HG02981 (cell line): ENCODE results near the gene PREX1.
"Not testable (repeated sequence)": the region's sequence is repeated elsewhere in the genome, so short reads cannot be mapped to it uniquely, and the experiment has no call there.

Experiments
- ATAC-seq: cut with Tn5 transposase; IDR thresholded peaks from one replicate; pipeline ENCODE4 v1.9.1; 2021; ENCODE audit warnings: mild to moderate bottlenecking, moderate library complexity; ENCODE audit not compliant: unreplicated experiment

PREX1 gene

DNA sequence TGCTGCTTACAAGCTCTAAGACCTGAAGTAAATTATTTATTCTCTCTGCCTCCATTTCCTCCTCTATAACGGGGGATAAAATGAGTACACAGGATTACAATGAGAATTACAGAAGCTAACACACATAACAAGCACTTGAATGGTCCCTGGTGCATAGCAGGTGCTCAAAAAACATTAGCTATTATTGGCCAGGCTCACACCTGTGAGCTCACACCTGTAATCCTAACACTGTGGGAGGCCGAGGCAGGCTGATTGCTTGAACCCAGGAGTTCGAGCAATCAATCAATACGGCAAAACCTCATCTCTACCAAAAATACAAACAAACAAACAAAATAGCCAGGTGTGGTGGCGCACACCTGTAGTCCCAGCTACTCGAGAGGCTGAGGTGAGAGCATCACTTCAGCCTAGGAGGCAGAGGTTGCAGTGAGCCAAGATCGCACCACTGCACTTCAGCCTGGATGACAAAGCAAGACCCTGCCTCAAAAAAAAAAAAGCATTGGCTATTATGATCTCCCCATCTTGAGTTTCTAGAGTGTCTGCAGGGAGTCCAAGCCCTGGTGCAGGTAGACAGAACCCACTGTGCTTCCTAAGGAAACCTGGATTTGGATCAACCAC, 68.1 kb downstream of the PREX1 start:
- no peak for ATAC-seq

DNA sequence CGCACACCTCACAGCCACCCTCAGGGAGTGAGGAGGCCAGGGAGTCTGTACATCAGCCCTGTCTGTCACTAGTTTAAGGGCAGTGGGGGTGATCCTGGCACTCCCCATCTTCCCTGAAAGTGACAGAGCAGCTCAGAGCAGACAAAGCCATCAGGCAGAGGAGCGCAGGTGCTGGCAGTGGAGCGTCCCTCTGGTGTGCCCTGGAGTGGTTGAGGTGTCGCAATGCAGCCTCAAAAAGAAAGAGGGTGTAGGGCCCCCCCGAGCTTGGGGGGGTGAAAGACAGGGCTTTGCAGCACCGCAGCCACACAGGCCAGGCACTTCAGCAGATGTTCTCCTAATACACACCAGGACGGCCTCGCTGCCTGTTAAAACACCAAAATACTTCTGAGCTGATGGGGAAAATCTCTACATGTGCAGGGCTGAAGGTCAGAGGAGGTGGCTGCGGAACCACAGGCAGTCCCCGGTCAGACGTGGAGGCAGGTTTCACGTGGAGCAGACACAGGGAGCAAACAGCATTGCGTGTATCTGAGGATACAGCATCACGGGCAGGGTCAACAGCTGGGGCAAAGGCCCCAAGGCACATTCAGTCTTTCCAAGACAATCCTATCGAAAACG, 69.5 kb downstream of the PREX1 start:
- ATAC-seq, result no peak

DNA sequence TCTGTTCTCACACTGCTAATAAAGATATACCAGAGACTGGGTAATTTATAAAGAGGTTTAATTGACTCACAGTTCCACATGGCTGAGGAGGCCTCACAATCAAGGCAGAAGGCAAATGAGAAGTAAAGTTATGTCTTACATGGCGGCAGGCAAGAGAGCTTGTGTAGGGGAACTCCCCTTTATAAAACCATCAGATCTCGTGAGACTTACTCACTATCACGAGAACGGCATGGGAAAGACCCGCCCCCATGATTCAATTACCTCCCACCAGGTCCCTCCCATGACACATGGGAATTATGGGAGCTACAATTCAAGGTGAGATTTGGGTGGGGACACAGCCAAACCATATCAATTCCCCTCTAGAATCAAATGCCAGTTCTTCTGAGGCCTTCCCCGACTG, 71.0 kb downstream of the PREX1 start:
- ATAC-seq, result not testable (repeated sequence)

DNA sequence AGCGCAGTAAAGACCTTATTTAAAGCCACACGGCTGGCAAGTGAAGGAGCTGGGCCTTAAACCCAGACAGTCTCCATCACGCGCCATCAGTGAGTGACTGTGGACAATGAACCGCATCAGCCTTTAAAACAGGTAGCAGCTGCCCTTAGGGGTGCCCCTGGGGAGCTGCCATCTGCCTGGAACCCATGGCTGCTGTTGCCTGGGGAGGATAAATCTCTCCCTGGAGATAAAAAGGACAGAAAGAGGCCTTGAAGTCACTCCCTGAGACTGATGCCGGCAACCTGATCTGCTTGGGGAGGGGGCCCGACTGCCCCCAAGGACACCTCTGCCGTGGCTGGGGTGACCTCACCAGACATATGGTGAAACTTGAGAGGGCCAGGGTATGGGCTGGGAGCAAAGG, 73.5 kb downstream of the PREX1 start:
- ATAC-seq, result no peak

DNA sequence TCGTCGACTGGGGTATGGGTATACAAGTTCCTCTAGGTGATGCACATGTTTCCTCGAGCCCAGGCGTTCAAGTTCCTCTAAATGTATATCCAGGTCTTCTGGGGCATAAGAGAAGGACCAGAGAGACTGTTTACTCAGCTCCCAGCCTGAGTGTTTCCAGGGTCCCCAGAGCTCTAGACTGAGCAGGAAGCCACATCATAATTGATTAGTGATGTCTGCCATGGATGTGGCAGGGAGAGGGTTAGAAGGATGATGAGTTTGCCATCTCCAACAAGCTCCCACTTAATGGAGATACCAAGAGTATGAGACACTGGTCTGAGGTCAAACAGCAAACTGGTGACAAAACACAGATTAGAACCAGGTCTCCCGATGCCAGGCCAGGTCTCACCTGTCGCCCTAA, 74.8 kb downstream of the PREX1 start:
- ATAC-seq, result no peak

DNA sequence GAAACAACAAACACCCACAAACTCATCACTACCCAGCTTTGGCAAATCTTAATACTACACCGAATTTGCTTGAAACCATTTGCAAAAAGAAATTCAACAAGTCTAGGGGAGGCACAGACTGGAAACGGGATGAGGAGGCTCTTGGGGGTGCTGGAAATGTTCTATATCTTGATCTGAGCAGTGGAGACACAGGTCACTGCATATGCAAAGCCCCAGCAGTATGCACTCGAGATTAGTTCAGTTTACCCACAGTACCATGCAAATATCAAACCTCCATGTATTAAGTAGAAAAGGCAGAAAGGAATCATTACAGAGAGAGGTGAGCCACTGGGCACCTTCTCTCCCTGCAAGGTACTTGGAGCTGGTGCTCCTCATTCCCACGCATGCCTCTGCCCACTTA, 75.9 kb downstream of the PREX1 start:
- no peak for ATAC-seq

DNA sequence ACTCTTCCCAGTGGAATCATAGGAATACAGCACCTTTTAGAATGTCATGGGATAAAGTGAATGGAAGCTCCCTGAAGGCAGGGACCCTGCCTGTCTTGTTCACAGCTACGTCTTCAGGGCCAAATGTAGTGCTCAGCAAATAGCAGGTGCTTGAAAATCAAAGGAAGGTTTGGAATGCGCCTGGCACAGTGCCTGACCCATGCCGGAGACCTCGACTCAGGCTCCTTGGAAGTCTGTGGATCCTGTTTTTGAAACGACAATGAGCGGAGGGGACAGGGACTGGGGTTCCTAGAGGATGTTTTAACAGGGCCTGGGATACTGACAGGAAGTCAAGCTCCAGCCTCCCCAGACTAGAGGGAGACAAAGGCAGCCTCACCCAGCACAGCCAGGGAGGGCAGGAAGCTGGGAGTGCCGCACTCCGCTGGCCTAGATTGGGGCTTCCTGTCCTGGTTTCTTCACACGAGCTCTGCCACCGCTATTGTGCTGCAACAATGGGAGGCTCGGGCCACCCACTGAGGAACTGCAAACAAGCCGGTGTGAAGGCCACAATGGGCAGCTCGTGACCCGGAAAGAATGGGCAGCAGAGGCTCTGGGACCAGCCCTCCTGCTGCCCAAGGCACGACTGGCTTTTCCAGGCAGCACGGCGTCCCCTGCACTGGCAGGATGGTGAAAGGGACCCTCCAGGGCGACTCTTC, 76.7 kb downstream of the PREX1 start:
- no peak for ATAC-seq

DNA sequence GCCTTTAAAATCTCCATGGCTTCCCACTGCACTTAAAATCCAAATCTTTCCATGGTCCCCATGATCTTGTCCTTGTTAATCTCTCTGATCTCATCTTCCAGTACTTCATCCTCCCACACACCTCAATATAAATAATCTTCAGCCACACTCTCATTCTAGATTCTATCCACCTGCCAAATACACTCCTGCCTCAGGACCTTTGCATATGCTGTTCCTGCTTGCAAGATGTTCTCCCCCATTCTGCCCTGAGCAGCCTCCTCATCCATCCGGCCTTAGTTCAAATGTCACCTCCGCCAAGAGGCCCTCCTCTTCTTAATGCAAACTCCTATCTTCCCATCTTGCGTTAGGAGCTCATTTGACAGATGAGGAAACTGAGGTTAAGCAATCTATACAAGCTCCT, 77.4 kb downstream of the PREX1 start:
- no peak for ATAC-seq

DNA sequence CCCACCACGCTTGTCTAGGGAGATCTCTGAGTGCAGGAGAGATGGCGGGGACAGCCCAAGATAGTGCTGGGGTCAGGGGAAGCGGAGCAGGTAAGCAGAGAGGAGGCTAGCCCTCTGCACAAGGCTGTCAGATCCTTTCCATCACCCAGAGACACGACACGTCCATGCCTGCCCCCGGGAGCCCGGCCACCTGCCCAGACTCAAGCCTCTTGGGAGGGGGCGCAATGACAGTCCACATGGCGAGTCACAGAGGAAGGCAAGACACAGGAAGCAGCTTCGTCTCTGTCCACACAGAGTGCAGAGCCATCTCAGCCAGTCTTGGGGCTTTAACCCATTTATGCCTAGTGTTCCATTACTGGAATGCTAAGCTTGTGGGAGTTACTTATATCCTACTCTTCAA, 78.4 kb downstream of the PREX1 start:
- ATAC-seq, result no peak

DNA sequence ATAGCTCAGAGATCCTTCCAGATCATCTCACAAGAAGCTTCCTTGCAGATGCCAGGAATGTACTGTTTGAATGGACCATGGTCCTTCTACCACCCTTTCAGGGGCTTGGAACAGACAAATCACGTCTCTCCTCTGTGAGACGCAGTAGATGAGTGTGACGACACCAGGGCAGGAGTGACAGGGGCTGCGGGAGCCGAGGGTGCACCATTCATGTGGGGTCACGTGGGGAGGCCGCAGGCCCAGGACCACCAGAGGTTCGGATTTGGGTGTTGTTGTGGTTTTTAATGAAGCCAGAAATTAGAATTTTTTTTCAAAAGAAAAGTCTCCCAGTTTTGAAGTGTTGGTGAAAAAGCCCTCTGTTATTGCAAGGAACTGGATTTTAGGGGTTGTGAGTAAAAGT, 79.2 kb downstream of the PREX1 start:
- ATAC-seq, result no peak

DNA sequence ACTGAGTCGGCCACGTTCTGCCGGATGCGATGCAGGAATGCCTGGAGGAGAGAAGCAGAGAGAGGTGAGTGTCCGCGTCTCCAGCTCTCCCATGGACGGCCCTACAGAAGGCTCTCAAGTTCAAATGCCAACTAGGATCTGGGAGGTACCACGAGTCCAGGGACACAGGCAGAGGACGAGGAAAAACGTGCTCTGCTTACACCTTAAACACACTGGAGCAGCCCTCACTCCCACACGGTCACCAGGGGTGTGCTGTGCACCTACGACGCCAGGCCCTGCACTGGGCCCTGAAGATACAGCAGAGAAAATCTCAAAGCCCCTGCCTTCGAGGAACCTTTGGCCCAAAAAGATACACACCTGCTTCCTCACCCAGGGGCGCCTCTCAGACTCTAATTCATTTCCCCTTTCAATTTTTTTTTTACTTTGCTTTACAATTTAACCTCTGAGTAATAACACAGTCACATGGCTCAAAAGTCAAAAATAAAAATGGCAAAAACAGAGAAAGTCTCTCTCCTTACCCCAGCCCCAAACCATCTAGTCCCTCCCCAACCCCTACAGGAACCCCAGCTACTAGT, 79.9 kb downstream of the PREX1 start:
- ATAC-seq, result no peak

DNA sequence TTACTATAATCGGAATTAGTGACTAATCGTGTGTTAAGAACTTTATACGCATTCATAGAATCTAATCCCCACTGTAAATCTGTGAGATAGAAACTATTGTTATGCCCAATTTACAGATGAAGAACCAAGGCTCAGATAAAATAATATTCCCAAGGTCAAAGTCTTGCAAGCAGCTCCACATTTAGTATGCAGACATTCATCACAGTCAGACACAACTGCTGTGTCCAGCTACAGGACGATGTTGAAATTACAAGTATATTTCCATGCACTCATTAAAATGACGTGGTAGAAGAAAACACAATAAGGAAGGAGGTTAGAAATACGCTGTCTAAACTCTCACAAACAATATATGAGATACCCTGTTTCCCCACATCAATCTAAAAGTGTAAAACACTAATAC, 82.5 kb downstream of the PREX1 start:
- ATAC-seq, result no peak

DNA sequence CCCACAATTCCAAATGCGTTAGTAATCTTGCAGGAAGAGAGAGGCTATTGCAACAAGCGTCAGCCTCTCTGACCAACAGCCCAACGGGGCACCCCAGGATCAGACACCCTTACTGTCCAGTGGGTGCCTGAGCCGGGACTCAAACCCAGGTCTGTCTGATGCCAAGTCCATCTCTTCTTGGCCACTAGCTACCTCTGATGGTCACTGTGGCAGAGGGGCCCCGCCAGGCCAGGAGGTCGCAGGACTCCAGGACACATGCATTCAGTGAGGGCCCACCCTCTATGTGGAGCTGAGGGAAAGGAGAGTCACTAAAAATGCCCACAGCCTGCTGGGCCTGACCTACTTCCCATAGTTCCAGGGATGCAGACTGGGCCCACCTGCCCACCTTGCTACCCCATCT, 83.3 kb downstream of the PREX1 start:
- ATAC-seq, result no peak

DNA sequence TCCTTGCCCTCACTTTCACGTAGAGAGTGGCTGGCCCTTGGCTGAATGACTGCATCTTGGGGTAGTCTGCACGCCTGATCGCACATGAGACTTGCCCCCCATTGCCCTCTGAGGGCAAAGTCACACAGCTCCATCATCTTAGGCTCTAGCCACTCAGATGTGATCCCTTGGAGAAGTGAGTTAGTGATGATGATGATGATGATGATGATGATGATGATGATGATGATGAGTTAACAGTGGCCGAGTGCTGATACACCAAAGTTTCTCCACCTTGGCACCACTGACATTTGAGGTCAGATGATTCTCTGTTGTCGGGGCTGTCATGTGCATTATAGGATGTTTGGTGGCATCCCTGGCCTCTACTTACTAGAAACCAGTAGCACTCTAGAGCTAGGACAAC, 84.0 kb downstream of the PREX1 start:
- no peak for ATAC-seq

DNA sequence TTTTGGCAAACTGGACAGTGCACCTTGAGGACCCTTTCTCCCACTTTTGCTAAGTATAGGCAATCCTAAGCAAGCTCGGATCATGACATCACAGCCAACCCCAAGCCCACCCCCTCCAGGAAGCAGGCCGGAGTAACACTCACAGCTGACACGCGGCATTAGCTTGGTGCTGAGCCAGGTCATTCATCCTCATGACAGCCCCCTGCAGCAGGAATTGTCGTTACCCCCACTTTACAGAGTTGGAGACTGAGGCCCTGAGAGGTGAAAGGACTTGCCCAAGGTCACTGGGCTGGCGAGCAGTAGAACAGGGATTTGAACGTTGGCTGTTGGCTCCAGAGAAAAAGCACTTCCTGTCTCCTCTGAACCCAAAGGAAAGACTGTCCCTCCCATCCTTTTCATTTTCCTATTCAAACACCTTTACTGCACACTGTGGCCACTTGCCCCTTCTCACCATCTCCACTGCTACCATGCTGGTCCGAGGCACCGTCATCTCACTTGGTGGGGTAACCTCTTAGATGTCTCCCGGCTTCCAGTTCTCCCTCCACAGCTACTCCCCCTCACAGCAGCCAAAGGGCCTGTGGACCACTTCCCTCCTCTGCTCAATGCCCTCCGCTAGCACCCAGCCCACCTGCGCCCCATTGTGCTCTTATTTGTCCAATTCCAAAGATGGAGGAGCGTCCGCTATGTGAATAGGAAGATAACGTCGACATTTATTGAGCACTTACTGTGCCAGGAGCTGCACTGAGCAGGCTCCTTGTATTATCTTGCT, 84.7 kb downstream of the PREX1 start:
- ATAC-seq, result no peak

DNA sequence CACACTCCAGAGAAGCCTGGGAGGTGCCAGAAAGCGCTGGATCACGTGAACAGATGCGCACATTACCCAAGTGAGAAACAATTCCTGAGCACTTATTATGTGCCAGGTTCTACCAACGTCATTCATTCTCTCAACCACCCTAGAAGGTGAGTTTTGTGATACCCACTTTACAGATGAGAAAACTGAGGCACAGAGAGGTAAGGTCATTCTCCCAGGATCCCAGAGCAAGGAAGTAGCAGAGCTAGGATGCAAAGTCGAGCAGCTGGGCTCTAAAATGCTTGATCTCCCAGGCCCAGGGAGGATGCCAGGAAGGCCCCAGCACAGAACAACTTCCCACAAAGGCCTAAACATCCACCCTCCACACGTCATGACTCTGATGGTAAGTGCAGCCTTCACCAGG, 85.6 kb downstream of the PREX1 start:
- no peak for ATAC-seq

DNA sequence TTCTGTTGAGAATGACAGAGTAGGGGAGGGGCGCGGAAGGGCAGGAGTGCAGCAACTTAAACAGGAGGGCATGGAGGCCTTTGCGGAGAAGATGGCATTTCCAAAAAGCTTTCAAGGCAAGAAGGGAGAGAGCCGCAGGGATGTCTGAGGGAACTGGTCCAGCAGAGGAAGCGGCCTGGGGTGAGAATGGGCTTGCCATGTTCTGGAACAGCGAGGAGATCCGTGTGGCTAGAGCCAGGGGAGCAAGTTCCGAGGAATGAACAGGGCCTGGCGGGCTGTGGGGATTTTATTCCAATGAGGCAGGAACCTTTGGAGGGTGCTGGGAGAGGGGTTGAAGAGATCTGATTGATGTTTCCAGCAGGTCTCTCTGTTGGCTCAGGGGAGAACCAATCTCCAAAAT, 86.1 kb downstream of the PREX1 start:
- no peak for ATAC-seq

DNA sequence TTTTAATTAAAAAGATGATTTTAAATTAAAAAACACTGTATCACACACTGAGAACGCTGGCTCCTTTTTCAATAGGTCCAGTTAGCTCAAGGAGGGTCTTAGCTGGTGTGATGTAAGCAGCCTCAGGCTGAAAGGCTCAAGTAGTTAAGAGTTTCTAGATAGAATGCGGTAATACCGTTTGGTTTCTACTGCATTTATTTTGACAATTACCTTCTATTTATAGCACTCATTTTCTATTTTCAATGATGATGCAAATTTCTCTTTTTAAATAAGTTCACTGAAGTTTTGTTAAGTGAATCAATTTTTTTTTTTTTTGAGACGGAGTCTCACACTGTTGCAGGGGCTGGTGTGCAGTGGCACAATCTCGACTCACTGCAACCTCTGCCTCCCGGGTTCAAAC, 87.1 kb downstream of the PREX1 start:
- ATAC-seq, result no peak

DNA sequence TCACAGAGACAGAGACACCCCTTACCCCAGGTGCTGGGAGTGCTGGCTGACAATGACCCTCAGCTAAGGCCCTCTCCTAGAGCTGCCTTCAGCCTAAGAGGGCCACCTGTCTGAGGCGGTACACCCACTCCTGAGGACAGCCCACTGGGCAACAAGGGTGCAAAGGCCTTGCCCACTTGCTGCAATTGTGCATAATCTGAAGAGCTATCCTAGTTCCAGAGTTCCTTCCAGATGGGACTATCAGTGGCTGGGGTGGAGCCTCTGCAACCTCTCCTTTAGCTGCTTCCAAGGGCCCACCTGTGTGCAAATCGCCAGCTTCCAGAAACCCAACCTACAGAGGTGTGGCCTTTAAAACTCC, 87.5 kb downstream of the PREX1 start:
- ATAC-seq, result no peak

DNA sequence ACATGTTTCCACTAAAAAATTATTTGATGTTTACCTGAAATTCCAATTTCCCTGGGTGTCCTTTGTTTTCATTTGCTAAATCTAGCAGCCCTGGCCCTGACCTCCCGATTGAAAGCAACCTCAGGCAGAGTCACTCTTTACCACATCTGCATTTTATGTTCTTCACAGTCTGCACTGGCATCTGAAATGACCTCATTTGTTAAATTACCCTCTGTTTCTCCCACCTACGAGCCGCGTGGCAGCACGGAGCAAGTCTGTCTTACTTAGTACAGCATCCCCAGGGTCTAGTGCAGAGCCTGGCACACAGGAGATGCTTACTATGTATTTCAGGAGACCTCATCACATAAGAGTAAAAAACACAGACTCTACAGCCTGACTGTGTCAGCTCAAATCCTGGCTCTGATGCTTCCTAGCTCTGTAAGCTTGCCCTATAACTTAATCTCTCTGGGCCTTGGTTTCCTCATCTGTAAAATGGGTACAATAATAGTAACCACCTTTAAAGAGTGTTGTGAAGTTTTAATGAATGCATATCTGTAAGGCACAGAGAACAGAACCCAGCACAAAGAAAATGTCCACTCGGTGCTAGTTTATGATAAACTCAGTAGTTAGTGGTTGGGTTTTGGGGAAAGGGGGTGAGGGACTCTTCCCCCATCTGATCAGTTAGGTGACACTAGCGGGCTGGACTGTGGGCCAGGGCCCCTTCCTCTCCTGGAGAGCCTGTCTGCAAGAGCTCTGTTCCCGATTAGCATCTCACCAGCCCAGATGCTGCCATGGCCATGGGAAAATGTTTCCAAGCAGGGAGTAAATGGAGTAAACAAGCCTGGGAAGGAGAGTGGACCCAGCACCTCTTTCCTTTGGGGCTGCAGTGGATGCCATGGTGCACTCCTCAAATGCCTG, 88.2 kb downstream of the PREX1 start:
- ATAC-seq, result no peak
